GM21619 (cell line): ENCODE results near the gene SLC66A1.

Experiments used
- ATAC-seq: cut with Tn5 transposase; IDR thresholded peaks from one replicate; pipeline ENCODE4 v1.9.1; 2021; ENCODE audit not compliant: unreplicated experiment

SLC66A1 gene

DNA sequence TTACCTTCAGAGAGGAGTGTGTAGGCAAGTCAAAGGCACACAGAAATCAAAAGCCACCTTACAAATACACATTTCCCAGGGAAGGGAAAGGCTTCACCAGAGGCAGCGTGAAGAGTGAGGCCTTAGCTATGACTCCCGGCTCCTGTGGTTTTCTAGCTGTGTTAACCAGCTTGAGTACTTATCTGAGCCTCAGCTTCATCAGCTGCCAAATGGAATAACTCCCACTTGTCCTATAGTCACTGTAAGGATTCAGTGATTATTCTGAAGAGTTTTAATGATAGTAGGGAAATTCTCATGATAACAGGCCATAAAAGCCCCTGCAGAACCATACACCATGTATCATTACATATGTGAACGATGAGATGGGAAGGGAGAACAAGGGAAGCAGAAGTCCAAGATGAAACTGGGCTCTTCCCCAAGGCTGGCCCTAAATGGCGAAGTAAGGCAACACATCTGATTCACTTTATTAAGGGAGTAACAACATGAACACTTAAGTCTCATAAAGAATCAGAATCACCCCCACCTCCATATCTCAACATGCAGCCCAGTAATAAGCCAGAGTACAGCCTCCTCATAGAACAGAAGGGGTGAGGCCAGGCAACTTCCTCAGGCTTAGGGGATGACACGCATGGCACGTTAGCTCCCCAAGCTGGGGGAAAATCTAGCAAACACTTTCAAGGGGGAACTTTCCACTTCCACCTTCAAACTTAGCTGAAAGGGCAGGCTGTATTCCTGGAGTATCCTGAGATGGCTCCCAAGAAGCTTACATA lies 63.7 kb downstream of the SLC66A1 start:
- ATAC-seq: no peak

DNA sequence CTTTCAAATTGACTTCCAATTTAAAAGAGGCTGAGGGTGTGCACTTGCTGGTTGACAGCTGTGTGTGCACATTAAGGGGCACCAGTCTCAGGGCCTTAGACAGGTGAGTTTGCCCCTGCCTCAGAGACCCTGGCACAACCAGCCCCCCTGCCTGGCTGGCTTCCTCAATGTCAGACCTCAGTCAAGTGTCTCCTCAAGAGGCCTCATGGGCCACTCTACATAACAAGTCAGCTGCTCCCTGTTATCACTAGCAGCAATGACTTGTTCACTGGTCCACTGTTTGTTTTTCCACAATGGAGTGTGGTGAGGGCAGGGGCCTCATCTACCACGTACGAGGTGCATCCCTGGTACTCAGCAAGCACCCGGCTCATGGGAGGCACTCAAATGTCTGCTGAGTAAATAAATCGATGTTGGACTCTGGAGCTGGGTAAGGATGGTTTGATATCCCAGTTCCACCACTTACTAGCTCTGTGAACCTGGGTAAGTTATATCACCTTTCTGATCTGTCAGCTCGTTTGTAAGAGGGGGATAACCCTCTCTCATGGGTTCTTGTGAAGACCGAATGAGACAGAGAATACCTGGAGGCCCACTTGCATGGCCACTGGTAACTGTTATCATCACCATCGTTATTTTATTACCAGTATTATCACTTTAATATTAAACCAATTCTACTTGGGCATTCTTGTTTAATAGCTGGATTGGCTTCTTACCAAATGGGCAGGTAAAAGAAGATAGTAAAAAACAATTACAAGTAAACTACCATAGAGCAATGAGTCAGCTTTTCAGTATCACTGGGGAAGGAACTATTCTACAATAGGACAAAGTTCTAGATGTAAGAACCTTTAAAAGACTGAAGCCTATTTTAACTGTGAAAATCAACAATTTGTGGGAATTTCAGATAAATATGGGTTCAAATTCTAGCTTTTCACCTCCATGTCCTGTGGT lies 64.6 kb downstream of the SLC66A1 start:
- ATAC-seq: no peak

DNA sequence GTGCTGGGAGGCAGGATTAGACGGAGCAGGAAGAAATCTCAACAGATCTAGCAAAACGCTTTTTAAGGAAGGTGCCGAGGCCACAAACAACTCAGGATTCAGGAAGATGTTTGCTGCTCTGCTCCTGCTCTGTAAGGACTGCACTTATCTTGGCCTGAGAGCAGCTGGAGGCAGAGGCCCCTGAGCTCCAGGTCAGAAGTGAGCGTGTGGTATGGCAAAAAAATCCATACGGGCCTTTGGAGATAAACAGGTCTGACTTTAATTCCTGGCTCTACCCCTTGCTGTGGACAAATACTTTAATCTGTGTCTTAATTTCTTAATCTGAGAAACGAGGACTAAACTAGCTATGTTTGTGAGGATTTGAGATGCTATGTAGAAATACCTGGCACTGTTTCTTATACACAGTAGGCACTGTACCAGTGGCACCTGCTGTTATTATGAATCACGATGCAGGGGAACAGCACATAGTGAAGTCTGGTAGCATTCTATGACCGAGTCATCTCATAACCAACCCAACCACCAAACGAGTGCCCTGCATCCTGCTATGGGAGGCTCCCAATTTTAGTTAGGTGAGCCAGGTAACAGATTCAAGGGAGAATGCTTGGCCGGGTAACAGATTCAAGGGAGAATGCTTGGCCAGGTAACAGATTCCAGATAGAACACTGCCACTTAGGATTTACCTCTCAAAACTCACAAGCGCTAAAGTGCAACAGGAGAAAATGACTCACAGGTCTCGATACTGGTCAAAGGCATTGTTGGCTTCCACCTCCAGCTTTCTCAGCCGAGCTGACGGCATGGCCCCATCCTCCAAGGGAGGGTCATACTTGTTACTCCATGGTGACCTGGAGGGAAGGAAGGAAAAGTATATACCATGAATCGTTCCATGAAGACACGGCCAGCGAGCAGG lies 65.9 kb downstream of the SLC66A1 start:
- no peak for ATAC-seq
